ENCODE results near the gene KRT23. TPM values are rescaled to one million over a fixed set of nuclear protein-coding genes. Genes with fewer than 3 reads are reported as not detected.

Gene KRT23
- total RNA-seq, 2 donors from 2014 or later: not detected

GRCh38 chr17:40912486-40913210 is 24.8 kb downstream of the KRT23 start:
- TF ChIP-seq CTCF (conservative IDR thresholded peaks at IDR 0.05): no peak
- no peaks in the 10 kb centered on the region for H3K9me3 ChIP-seq (ENCODE audit: control insufficient read depth, low read length)
- H3K27me3 ChIP-seq (ENCODE audit: control insufficient read depth, insufficient read depth, low read length, poor library complexity, severe bottlenecking): no peaks in the 10 kb centered on the region
- DNase-seq: no peak
- Mint-ChIP-seq H3K4me1 (peaks cover 9% of the 10 kb centered on the region), H3K27me3 (ENCODE audit: insufficient read depth) (peaks cover 3% of the 10 kb centered on the region), H3K4me3 (no peak overlapping the region), H3K9me3 (no peaks in the 10 kb centered on the region), H3K36me3 (ENCODE audit: low read depth) (no peaks in the 10 kb centered on the region), H3K27ac (no peak overlapping the region)
- no peak overlapping the region for H3K9ac ChIP-seq (ENCODE audit: extremely low read depth, low read length, poor library complexity, severe bottlenecking)
- 95 to 100% methylated on average over 9 to 13 of the region's 13 CpGs for WGBS, 2 experiments (ENCODE audit: insufficient coverage in 1 of 2, insufficient read length in 1 of 2)
- H3K27ac ChIP-seq (ENCODE audit: low read depth, low read length): no peak overlapping the region
- no peak overlapping the region for H3K4me3 ChIP-seq (ENCODE audit: low read length)
- no peaks in the 10 kb centered on the region for H3K4me1 ChIP-seq (ENCODE audit: control insufficient read depth, insufficient read depth, low read length)
- no peaks in the 10 kb centered on the region for H3K36me3 ChIP-seq (ENCODE audit: control insufficient read depth, insufficient read depth, low read length)

- no peaks in the 10 kb centered on the region for H3K9me3 Mint-ChIP-seq
- no peak overlapping the region for H3K27ac ChIP-seq (ENCODE audit: low read depth, low read length)
These were observed 27.0 kb downstream of the KRT23 start for GRCh38 chr17:40910441-40910841.

GRCh38 chr17:40909755-40910154 is 27.7 kb downstream of the KRT23 start:
- Histone ChIP-seq H3K4me1 (ENCODE audit: control insufficient read depth, insufficient read depth, low read length) (no peaks in the 10 kb centered on the region), H3K4me3 (ENCODE audit: low read length) (no peak overlapping the region), H3K9me3 (ENCODE audit: control insufficient read depth, low read length) (no peaks in the 10 kb centered on the region), H3K27me3 (ENCODE audit: control insufficient read depth, insufficient read depth, low read length, poor library complexity, severe bottlenecking) (no peaks in the 10 kb centered on the region), H3K9ac (ENCODE audit: extremely low read depth, low read length, poor library complexity, severe bottlenecking) (no peak overlapping the region), H3K27ac (ENCODE audit: low read depth, low read length) (no peak overlapping the region), H3K36me3 (ENCODE audit: control insufficient read depth, insufficient read depth, low read length) (no peaks in the 10 kb centered on the region)
- WGBS, 2 experiments (ENCODE audit: insufficient coverage in 1 of 2, insufficient read length in 1 of 2): 77 to 93% methylated on average over 2 to 4 of the region's 4 CpGs
- no peak for DNase-seq
- no peak for TF ChIP-seq CTCF (conservative IDR thresholded peaks at IDR 0.05)
- H3K27me3 Mint-ChIP-seq (ENCODE audit: insufficient read depth): peaks cover 29% of the 10 kb centered on the region
- H3K27ac Mint-ChIP-seq: no peak overlapping the region
- H3K36me3 Mint-ChIP-seq (ENCODE audit: low read depth): no peaks in the 10 kb centered on the region
- peaks cover 12% of the 10 kb centered on the region for H3K4me1 Mint-ChIP-seq
- no peaks in the 10 kb centered on the region for H3K9me3 Mint-ChIP-seq
- no peak overlapping the region for H3K4me3 Mint-ChIP-seq

More at GRCh38 chr17:40910441-40910841, 27.0 kb downstream of the KRT23 start:
- TF ChIP-seq CTCF (conservative IDR thresholded peaks at IDR 0.05): no peak
- H3K27ac Mint-ChIP-seq: no peak overlapping the region
- Histone ChIP-seq H3K9me3 (ENCODE audit: control insufficient read depth, low read length) (no peaks in the 10 kb centered on the region), H3K4me3 (ENCODE audit: low read length) (no peak overlapping the region), H3K36me3 (ENCODE audit: control insufficient read depth, insufficient read depth, low read length) (no peaks in the 10 kb centered on the region), H3K27me3 (ENCODE audit: control insufficient read depth, insufficient read depth, low read length, poor library complexity, severe bottlenecking) (no peaks in the 10 kb centered on the region), H3K4me1 (ENCODE audit: control insufficient read depth, insufficient read depth, low read length) (no peaks in the 10 kb centered on the region), H3K9ac (ENCODE audit: extremely low read depth, low read length, poor library complexity, severe bottlenecking) (no peak overlapping the region)
- peaks cover 9% of the 10 kb centered on the region for H3K4me1 Mint-ChIP-seq
- H3K36me3 Mint-ChIP-seq (ENCODE audit: low read depth): no peaks in the 10 kb centered on the region
- WGBS, 2 experiments (ENCODE audit: insufficient coverage in 1 of 2, insufficient read length in 1 of 2): 95 to 100% methylated on average over 1 to 3 of the region's 3 CpGs
- no peak overlapping the region for H3K4me3 Mint-ChIP-seq
- DNase-seq: no peak
- peaks cover 22% of the 10 kb centered on the region for H3K27me3 Mint-ChIP-seq (ENCODE audit: insufficient read depth)

Measured in endodermal cell (in vitro differentiated cells).